WTC11 (cell line): Measurements from ENCODE around the gene TUBB1. TPM values are rescaled to one million over a fixed set of nuclear protein-coding genes. Genes with fewer than 3 reads are reported as not detected.

Experiments
- ATAC-seq: fragments of 200-7000 bp; cut with Tn5 transposase; 2 replicates; pipeline ENCODE4 v1.10.0; 2021; ENCODE audit warnings: mild to moderate bottlenecking, moderate library complexity
- CTCF ChIA-PET: fragments of 300-600 bp; sonication (Branson Sonifier 250); formaldehyde crosslinking; loops from one replicate; lab custom pipeline; 2021; ENCODE audit warnings: antibody characterized with exemption; lab: Charles Lee
- POLR2A ChIA-PET: fragments of 350-600 bp; sonication (Branson Sonifier 250); formaldehyde crosslinking; loops from one replicate; lab custom pipeline; 2021; ENCODE audit warnings: antibody characterized with exemption; lab: Charles Lee
- DNase-seq: peaks from one replicate; pipeline ENCODE4 v3.0.0; 2021; ENCODE audit warnings: low spot score
- H3K27ac Mint-ChIP-seq: 2 replicates; pipeline ENCODE4 v1.8.0; 2021; ENCODE audit warnings: mixed read lengths
- H3K27me3 Mint-ChIP-seq: 2 replicates; pipeline ENCODE4 v1.8.0; 2021; ENCODE audit warnings: low read depth, mild to moderate bottlenecking, moderate library complexity, mixed read lengths
- H3K36me3 Mint-ChIP-seq: 2 replicates; pipeline ENCODE4 v1.8.0; 2021; ENCODE audit warnings: mixed read lengths
- H3K4me1 Mint-ChIP-seq: 2 replicates; pipeline ENCODE4 v1.8.0; 2022; ENCODE audit warnings: mixed read lengths
- H3K4me3 Mint-ChIP-seq: 2 replicates; pipeline ENCODE4 v1.8.0; 2021; ENCODE audit warnings: mild to moderate bottlenecking, moderate library complexity, mixed read lengths
- H3K9me3 Mint-ChIP-seq: 2 replicates; pipeline ENCODE4 v1.8.0; 2021; ENCODE audit warnings: mixed read lengths
- ARID4B ChIP-seq: sonication (generic); formaldehyde crosslinking; IDR thresholded peaks from 2 replicates; pipeline ENCODE4 v1.8.0; 2023; ENCODE audit warnings: missing genetic modification reagents, mild to moderate bottlenecking, borderline replicate concordance
- ATF3 ChIP-seq: sonication (generic); formaldehyde crosslinking; conservative IDR thresholded peaks from 2 replicates; pipeline ENCODE4 v1.8.1; 2022; ENCODE audit warnings: mild to moderate bottlenecking, missing genetic modification reagents
- CREM ChIP-seq: sonication (generic); formaldehyde crosslinking; IDR thresholded peaks from 2 replicates; pipeline ENCODE4 v1.8.1; 2022; ENCODE audit warnings: mild to moderate bottlenecking, missing genetic modification reagents, moderate library complexity
- CTCF ChIP-seq: fragments of 200-600 bp; IDR thresholded peaks from 2 replicates; pipeline ENCODE4 v1.8.0; 2022; ENCODE audit warnings: antibody characterized with exemption
- EMX1 ChIP-seq: fragments of 250-450 bp; sonication (Bioruptor Pico); IDR thresholded peaks from 2 replicates; pipeline ENCODE4 v1.8.0; 2021; ENCODE audit warnings: mild to moderate bottlenecking
- ESRRA ChIP-seq: sonication (generic); formaldehyde crosslinking; IDR thresholded peaks from 2 replicates; pipeline ENCODE4 v1.8.1; 2022; ENCODE audit warnings: mild to moderate bottlenecking, missing genetic modification reagents, borderline replicate concordance
- GTF2I ChIP-seq: fragments of 250-450 bp; sonication (Bioruptor Pico); conservative IDR thresholded peaks from 2 replicates; pipeline ENCODE4 v1.4.0; 2021; ENCODE audit warnings: mild to moderate bottlenecking
- KAT7 ChIP-seq: sonication (generic); formaldehyde crosslinking; IDR thresholded peaks from 2 replicates; pipeline ENCODE4 v1.8.1; 2023; ENCODE audit warnings: missing genetic modification reagents, mild to moderate bottlenecking, borderline replicate concordance
- MAX ChIP-seq: sonication (generic); formaldehyde crosslinking; IDR thresholded peaks from 2 replicates; pipeline ENCODE4 v1.8.0; 2022; ENCODE audit warnings: mild to moderate bottlenecking, missing genetic modification reagents
- MXD4 ChIP-seq: fragments of 250-450 bp; sonication (Bioruptor Pico); IDR thresholded peaks from 2 replicates; pipeline ENCODE4 v1.8.0; 2021; ENCODE audit warnings: mild to moderate bottlenecking, moderate library complexity, borderline replicate concordance
- NFATC4 ChIP-seq: fragments of 250-450 bp; sonication (Bioruptor Pico); IDR thresholded peaks from 2 replicates; pipeline ENCODE4 v1.9.0; 2021; ENCODE audit warnings: mild to moderate bottlenecking
- NR1H2 ChIP-seq: sonication (generic); formaldehyde crosslinking; IDR thresholded peaks from 2 replicates; pipeline ENCODE4 v1.9.0; 2021; ENCODE audit warnings: mild to moderate bottlenecking, moderate library complexity, missing genetic modification reagents
- PRDM15 ChIP-seq: sonication (generic); formaldehyde crosslinking; IDR thresholded peaks from 2 replicates; pipeline ENCODE4 v1.8.0; 2022; ENCODE audit warnings: missing genetic modification reagents
- PRRX2 ChIP-seq: fragments of 250-450 bp; sonication (Bioruptor Pico); IDR thresholded peaks from 2 replicates; pipeline ENCODE4 v1.8.0; 2021; ENCODE audit warnings: mild to moderate bottlenecking
- USF1 ChIP-seq: sonication (generic); formaldehyde crosslinking; IDR thresholded peaks from 2 replicates; pipeline ENCODE4 v1.8.0; 2022; ENCODE audit warnings: mild to moderate bottlenecking, missing genetic modification reagents
- ZNF232 ChIP-seq: sonication (generic); formaldehyde crosslinking; IDR thresholded peaks from 2 replicates; pipeline ENCODE4 v1.8.0; 2022; ENCODE audit warnings: mild to moderate bottlenecking, missing genetic modification reagents
- ZNF281 ChIP-seq: sonication (generic); formaldehyde crosslinking; IDR thresholded peaks from 2 replicates; pipeline ENCODE4 v1.8.0; 2023; ENCODE audit warnings: mild to moderate bottlenecking, missing genetic modification reagents
- ZNF532 ChIP-seq: fragments of 250-450 bp; sonication (Bioruptor Pico); IDR thresholded peaks from 2 replicates; pipeline ENCODE4 v1.9.0; 2021; ENCODE audit warnings: mild to moderate bottlenecking, borderline replicate concordance
- total RNA-seq: library from RNA; stranded (reverse); gene quantifications from 3 replicates; pipeline ENCODE4 v1.2.3, GENCODE V29; 2021

Gene TUBB1
- total RNA-seq, 1 experiment from 2014 or later: not detected

GRCh38 chr20:59050437-59050836, 31.2 kb downstream of the TUBB1 start:
- TF ChIP-seq ARID4B (no peak), KAT7 (no peak), ESRRA (no peak), ZNF532 (no peak), EMX1 (no peak), GTF2I (CRISPR knock-in tag) (no peak), CREM (no peak), ATF3 (CRISPR knock-in tag) (no peak), PRDM15 (CRISPR knock-in tag) (no peak), MAX (CRISPR knock-in tag) (no peak), NR1H2 (CRISPR knock-in tag) (no peak), MXD4 (CRISPR knock-in tag) (no peak), ZNF281 (CRISPR knock-in tag) (no peak), NFATC4 (no peak), USF1 (CRISPR knock-in tag) (no peak), PRRX2 (CRISPR knock-in tag) (no peak), CTCF (no peak), ZNF232 (CRISPR knock-in tag) (no peak)
- TF ChIP-seq, all 79 proteins: peak for 0
- no peak overlapping the region for H3K27ac Mint-ChIP-seq
- CTCF ChIA-PET: no interaction called here
- H3K4me3 Mint-ChIP-seq: no peak overlapping the region
- DNase-seq (no peak), ATAC-seq (no peak)
- POLR2A ChIA-PET: interaction anchor here (0.6 kb wide), 2 partner anchors 32 to 360 kb away, joined by 4 read pairs; no protein-coding TSS in a partner anchor
- H3K36me3 Mint-ChIP-seq: no peaks in the 10 kb centered on the region
- H3K9me3 Mint-ChIP-seq: no peaks in the 10 kb centered on the region
- H3K27me3 Mint-ChIP-seq: peaks cover 44% of the 10 kb centered on the region
- H3K4me1 Mint-ChIP-seq: no peaks in the 10 kb centered on the region
